Suprapubic skin (tissue), 4 donors: ENCODE results near the gene CTDSP2.

Experiments used
- POLR2A ChIP-seq, 2 donors: fragments of 450-650 bp; IDR thresholded peaks; one replicate each; pipeline ENCODE4 v1.6.1; 2017; ENCODE audit warnings: antibody characterized with exemption in 2 of 2, mild to moderate bottlenecking in 2 of 2, moderate library complexity in 2 of 2
- POLR2AphosphoS5 ChIP-seq, 3 donors: sonication (generic); formaldehyde crosslinking; IDR thresholded peaks; one replicate each; pipeline ENCODE4 v1.6.1; 2017; ENCODE audit warnings: antibody characterized with exemption in 3 of 3
- TF ChIP-seq, protein P1 (sequence below), 2 donors: fragments of 200-600 bp in 1 of 2; fragments of 450-650 bp in 1 of 2; sonication (generic) in 1 of 2; IDR thresholded peaks; one replicate each; pipeline ENCODE4 v1.5.1; 2016 to 2019; ENCODE audit warnings: antibody characterized with exemption in 2 of 2, mild to moderate bottlenecking in 1 of 2, moderate library complexity in 1 of 2

DNA sequence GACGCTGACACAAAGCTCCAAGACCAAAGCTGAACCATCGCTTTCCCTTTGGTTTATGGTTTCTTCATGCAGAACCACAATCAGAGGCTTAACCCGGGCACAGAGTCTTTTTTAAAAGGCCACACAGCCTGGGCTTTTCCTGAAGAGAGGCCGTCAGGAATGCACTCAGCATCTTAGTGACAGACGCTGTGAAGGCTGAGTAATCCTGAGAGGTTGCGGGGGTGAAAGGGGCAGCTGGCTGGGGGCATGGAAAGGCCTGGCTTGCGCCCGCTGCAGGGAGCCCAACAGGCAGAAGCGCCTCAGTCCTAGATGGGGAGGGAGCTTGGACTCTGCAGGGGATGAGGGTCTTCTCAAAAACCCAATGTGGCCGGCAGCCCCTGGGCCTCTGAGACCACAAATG is 13.6 kb downstream of the CTDSP2 start:
- TF ChIP-seq, protein P1, sequence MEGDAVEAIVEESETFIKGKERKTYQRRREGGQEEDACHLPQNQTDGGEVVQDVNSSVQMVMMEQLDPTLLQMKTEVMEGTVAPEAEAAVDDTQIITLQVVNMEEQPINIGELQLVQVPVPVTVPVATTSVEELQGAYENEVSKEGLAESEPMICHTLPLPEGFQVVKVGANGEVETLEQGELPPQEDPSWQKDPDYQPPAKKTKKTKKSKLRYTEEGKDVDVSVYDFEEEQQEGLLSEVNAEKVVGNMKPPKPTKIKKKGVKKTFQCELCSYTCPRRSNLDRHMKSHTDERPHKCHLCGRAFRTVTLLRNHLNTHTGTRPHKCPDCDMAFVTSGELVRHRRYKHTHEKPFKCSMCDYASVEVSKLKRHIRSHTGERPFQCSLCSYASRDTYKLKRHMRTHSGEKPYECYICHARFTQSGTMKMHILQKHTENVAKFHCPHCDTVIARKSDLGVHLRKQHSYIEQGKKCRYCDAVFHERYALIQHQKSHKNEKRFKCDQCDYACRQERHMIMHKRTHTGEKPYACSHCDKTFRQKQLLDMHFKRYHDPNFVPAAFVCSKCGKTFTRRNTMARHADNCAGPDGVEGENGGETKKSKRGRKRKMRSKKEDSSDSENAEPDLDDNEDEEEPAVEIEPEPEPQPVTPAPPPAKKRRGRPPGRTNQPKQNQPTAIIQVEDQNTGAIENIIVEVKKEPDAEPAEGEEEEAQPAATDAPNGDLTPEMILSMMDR (IDR thresholded peaks at IDR 0.05): no peak
- TF ChIP-seq POLR2AphosphoS5 (IDR thresholded peaks at IDR 0.05): no peak
- TF ChIP-seq POLR2A (IDR thresholded peaks at IDR 0.05): no peak
